Lung microvascular endothelial cell (primary cell): ENCODE measurements around the gene ITGA1. TPM values are rescaled to one million over a fixed set of nuclear protein-coding genes. Genes with fewer than 3 reads are reported as not detected.

ENCODE experiments used
- DNase-seq, 2 donors: peaks; one replicate each; pipeline versions ENCODE4 v3.0.0 to v3.0.0-alpha.2; 2010; ENCODE audit warnings: low read depth in 2 of 2
- total RNA-seq: library from RNA; depleted of rRNA; stranded (reverse); fragments of >200 nt; gene quantifications from 2 replicates; pipeline ENCODE4 v1.2.1, GENCODE V29; 2014

Gene ITGA1
- total RNA-seq, 1 donor from 2014 or later, result 43.8 TPM

DNA sequence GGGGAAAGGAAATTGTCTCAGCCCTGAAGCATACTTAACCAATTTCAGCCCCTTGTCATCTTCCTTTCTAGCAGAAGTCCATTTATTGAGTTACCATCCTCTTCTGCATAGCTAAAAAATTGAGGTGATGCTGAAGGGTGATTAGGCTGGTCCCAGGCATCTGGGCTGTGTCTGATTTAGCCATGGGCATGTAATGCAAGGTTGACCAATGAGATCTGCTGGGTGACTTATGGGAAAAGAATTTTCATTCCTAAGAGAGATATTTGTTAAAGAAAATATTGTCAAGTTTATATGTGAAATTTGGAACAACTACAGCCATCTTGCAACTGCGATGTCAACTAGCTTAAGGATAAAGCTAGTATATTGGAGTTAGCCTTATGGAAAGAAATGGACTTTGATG is 206.6 kb downstream of the ITGA1 start:
- no peak for DNase-seq

DNA sequence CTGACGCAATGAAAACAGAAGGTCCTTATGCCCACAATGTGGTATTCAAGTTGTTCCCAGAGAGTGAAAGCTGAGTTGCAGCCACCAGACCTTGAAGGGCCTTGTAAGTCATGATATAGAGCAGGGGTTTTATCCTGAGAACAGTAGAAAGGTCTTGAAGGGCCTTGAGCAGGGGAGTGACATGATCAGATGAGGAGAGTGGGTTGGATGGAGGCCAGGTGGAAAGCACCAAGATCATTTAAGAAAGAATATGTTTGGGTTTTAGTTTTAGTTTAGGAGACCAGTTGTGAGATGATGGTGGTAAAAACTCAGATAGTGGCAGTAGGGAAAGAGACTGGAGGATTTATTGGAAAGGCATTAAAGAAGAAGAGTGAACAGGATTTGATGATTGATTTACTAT is 207.4 kb downstream of the ITGA1 start:
- no peak for DNase-seq

DNA sequence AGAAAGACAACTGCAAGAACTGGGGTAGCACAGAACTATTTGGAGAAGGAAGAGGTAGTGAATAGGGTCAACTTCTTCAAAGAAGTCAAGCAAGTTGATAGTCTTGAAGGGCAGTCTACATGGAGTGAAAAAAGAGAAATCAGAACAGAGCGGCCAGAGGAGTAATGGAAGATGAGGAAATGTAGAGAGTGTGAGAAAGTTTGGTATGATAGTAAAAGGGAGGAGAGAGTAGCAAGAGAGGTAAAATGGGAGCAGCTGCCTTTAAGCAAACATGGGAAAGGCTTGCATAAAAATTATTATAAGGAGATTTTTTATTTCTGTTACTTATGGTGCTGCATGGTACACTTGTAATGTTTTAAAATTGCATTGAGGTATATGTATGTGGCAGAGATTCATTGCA is 208.2 kb downstream of the ITGA1 start:
- DNase-seq, result no peak

DNA sequence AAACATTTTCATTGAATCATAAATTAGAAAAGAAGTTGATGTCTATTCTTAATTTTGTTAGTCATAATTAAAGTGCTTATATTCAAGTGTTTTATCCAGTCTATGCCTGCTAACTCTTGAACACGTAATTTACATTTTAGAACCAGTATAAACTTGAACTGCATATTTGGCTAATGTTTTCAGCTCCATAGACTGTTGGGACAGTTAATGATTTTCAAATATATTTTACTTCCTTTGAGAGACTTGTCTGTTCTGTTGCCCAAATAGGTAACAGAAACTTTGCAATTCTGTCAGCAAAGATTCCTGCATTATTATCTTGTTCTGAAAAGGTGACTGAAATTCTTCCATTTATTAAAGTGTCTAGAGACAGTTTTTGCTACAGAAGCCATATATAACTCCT is 209.3 kb downstream of the ITGA1 start:
- DNase-seq, result no peak

DNA sequence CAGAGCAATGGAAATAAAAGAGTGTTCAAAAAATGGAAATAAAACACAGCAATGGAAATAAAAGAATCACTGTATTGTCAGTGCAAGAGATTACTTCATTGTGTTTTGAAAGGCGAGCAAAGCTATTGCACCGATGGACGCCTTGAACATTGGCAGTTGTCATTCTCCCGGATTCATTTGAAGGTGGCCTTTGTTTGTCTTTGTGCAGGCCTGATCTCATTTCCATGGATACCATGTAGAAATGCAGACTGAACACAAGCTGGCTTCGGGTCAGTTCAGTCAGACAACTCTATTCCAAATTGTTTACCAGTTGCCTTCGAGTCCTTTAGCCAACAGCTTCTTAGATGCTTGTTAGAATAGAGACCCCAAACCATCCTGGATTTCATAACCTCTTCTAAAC is 209.7 kb downstream of the ITGA1 start:
- DNase-seq, result peak; percentile 45 to 76

DNA sequence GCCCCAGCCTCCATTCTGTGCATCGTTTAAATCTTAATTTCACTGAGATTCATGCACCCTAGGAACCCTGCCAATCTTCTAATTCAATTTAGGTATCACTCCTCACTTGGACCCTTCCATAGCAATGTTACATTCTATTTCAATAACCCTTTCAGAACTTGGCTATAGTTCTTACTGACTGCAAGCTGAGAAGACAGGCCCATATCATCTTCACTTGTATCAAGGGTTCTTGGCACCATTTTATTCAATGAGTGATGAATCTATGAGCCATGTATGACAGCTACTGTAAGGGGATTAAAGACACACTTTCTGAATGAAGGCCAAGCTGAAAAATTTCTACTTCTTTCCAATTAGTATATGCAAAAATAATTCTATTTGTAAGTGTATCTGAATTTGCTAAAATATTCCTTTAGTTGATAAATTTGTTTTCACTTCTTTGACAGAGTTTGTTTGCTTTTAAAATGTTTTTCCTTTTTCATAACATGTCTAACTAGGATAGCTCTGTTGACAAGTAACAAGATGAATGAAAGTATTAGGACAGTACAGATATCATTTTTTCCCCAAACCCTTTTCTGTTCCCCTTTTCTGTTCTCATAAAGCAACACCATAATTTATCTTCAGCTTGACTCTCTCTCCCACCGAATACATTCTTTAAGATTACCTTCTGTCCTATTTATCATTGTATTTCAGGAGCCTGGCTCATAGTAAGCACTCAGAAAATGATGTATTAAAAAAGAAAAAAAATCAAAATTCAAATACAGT is 211.0 kb downstream of the ITGA1 start:
- no peak for DNase-seq

DNA sequence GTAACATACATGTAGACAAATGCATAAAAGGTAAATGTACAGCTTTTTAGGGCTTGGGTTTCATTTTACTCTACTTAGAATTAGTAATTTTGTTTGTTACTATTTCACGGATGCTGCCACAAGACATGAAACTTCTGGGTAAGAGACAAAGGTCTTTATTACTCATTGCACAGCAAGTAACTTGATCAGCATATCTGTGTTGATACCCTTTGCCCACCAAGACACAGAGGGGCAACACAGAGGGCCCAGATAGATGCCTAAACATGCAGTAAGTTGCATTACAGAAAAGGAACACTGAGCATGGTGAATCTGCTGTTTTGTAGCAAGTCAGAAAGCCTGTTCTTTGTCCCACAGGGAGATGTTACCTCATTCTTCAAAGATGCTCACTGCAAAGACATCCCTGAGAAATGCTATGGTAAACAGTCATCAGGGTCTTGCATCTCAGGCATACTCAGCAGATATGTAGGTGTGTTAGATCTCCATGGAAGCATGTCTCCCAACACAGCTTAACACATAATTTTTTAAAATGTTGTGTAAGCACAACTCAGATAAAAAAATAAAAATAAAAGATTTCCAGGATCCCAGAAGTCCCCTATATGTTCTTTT is 211.7 kb downstream of the ITGA1 start:
- DNase-seq, result no peak

DNA sequence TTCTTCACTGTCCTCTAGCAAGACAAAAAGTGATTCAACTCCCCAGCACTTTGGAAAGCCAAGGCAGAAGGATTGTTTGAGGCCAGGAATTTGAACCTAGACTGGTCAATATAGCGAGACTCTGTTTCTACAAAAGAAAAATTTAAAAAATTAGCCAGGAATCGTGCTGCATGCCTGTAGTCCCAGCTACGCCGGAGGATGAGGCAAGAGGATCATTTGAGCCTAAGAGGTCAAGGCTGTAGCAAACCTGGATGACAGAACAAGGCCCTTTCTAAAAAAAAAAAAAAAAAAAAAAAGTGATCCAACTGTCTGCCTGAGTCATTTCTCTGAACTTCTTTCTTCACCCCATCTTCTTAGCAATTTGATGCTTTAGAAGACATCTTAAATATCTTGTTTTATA is 213.8 kb downstream of the ITGA1 start:
- no peak for DNase-seq

DNA sequence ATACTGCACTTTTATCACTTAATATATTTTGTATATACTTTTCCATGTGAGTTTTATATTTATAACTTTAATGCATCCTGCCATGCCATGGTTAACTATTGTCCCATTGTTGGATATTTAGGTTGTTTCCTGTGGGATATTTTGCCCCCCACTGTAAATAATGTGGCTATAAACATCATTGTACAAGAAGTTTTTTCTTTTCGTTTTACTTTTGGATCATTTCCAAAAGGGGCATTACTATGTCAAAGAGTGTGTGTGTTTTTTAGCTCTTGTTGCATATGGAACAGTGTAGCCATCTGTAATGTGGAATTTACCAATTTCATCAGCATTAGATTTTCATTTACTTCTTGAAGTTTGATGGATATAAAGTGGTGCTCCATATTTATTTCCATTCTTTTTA is 214.8 kb downstream of the ITGA1 start:
- DNase-seq, result peak in 1 of 2 donors; percentile 27

DNA sequence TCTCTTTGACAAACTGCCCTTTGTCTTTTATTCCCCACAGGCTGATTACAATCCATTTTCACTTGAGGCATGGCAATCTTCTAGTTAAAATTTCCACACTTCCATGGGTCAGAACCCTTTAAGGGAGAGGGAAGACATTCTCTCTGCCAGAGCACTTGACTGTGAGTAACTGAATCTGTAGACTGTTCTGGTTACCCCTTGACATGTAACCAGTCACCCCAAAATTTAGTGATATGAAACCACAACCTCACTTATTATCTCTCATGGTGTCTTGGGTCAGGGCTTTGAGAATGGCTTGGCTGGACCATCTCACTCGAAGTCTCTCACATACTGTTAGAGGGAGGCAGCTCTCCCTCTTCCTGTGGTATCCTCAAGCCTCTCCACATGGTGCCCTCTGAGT is 215.4 kb downstream of the ITGA1 start:
- DNase-seq, result no peak

DNA sequence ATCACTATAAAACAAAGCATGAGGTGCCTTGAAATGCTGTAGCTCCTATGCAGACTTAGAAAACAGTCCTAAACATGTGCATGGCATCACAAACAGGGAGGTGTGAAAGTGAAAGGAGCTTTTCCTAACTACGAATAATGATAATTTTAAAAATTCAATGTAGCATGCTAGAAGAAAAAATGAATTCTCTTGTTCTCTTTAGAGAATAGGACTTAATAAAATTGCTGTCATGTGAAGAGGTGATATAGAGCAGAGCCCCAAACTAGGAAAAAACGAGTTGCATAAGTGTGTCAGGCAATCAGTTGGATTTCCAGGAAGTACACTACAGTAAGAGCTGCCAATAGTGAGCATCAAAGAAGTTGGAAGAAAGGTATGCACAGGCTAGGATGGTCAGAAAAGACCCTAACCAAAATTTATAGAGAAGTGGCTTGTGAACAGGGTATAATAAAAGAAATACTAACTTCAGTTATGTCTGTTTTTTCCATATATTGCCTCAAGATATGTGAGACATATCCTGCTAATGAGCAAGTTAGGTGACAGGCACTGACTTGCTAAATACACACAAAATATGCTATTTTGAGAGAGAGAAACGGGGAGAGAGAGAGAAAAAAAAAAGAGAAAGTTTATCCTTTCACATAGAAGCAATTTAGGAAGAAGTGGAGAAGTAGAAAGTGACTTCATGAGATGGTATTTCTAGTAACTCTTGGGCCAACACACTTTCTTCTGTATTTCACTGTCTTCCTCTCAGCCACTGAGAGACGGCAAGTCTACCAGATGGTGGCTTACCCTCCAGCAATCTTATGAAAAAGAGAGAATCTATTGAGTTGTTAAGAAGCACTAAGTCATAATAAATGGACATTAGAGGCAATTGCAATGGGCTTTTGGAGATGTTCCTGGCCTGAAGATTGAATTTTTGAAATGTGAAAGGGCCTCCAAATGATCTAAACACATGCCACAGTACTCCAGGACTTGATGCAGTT is 219.5 kb downstream of the ITGA1 start:
- DNase-seq, result peak in 1 of 2 donors; percentile 52

DNA sequence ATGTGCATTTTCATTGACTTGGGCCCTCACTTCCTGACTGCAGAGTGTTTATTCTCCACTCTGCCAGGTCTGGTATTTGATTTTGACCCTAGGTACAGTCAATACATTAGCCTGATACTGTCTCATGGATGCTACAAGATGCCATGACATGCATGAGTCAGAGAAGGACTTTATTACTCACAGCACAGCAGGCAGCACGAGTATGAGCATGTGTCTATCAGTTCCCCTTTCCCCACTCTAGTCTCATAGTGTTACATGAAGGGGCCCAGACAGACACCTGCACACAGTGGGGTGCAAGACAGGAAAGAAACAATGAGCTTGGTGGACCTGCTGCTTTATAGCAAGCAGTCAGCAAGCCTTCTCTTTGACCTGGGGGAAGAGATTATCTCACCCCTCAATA is 221.0 kb downstream of the ITGA1 start:
- DNase-seq, result peak in 1 of 2 donors; percentile 61

Other genes starting within 250 kb of the ITGA1 start
- 23.3 and 26.0 TPM in 2 replicates for gene PELO, start within 50 bp of the ITGA1 start, total RNA-seq
- 24.8 and 54.3 TPM in 2 replicates for gene ITGA2, start 201.4 kb downstream of the ITGA1 start, total RNA-seq